Stimulated activated naive B cell treated with anti-CD40 and anti-IgM and Interleukin-4, amounts not matched to agents 10 μg/mL and 1 μg/mL and 100 μg/mL, for 72 hours (primary cell): Measurements from ENCODE around the gene HSD17B11.

ENCODE experiments used
- ATAC-seq, 2 donors: fragments of 150-1000 bp; cut with Tn5 transposase; replicated peaks; 2 replicates each; pipeline ENCODE4 v1.10.0; 2021; ENCODE audit warnings: moderate library complexity in 1 of 2
- DNase-seq: peaks from one replicate; pipeline ENCODE4 v3.0.0; 2021
- H3K27ac Mint-ChIP-seq: one replicate; pipeline ENCODE4 v1.8.0; 2022; ENCODE audit warnings: mild to moderate bottlenecking, mixed read lengths
- H3K27me3 Mint-ChIP-seq, 2 donors: one replicate each; pipeline ENCODE4 v1.8.0; 2022; ENCODE audit warnings: mixed read lengths in 2 of 2
- H3K36me3 Mint-ChIP-seq, 2 donors: one replicate each; pipeline ENCODE4 v1.8.0; 2022; ENCODE audit warnings: mixed read lengths in 2 of 2, mild to moderate bottlenecking in 1 of 2
- H3K4me1 Mint-ChIP-seq, 2 donors: one replicate each; pipeline ENCODE4 v1.8.0; 2022; ENCODE audit warnings: mixed read lengths in 2 of 2, mild to moderate bottlenecking in 1 of 2
- H3K4me3 Mint-ChIP-seq, 2 donors: one replicate each; pipeline ENCODE4 v1.8.0; 2022; ENCODE audit warnings: mild to moderate bottlenecking in 2 of 2, mixed read lengths in 2 of 2, moderate library complexity in 1 of 2
- H3K9me3 Mint-ChIP-seq, 2 donors: one replicate each; pipeline ENCODE4 v1.8.0; 2022; ENCODE audit warnings: mixed read lengths in 2 of 2, mild to moderate bottlenecking in 1 of 2

The HSD17B11 gene

GRCh38 chr4:87286970-87287369 is 104.0 kb downstream of the HSD17B11 start:
- no peak for ATAC-seq
- no peak for DNase-seq
- Mint-ChIP-seq H3K27me3 (no peaks in the 10 kb centered on the region), H3K4me3 (no peak overlapping the region), H3K36me3 (peaks cover 4 to 21% of the 10 kb centered on the region in 2 donors), H3K4me1 (no peaks in the 10 kb centered on the region), H3K9me3 (peaks cover 32 to 38% of the 10 kb centered on the region in 2 donors), H3K27ac (no peak overlapping the region)
